K562 (cell line): ENCODE data around the gene TTLL12. TPM values are rescaled to one million over a fixed set of nuclear protein-coding genes. Genes with fewer than 3 reads are reported as not detected.
A peak's percentile ranks its signal among the peaks of the same experiment; 100 is the strongest.

Experiments used
- ATAC-seq: fragments of 200-7000 bp; cut with Tn5 transposase; 3 replicates; pipeline ENCODE4 v1.9.1; 2020; ENCODE audit warnings: moderate library complexity
- BruUV-seq: library from RNA; stranded (reverse); fragments of 400-500 nt; replicated peaks from 2 replicates; lab custom pipeline; 2021; lab: Mats Ljungman, UMichigan
- CTCF ChIA-PET: fragments of 300-600 bp; formaldehyde crosslinking; extraction: SDS; loops from one replicate; lab custom pipeline; 2021; ENCODE audit warnings: low intra/inter-chr PET ratio; lab: Yijun Ruan, JAX
- POLR2A ChIA-PET: fragments of 300-600, 350-650 bp; sonication (Branson Sonifier 250); formaldehyde crosslinking; extraction: SDS; loops from one replicate; lab custom pipeline; 2021; ENCODE audit warnings: antibody characterized with exemption, inconsistent platforms; lab: Yijun Ruan, JAX
- DNase-seq, 4 experiments: peaks; one replicate each; pipeline versions ENCODE4 v3.0.0 to v3.0.0-alpha.2; 2011 to 2018; ENCODE audit warnings: low spot score in 3 of 4, mixed read lengths in 3 of 4; ENCODE audit errors: extremely low read depth in 1 of 4
- FAIRE-seq: peaks from 2 replicates; lab custom pipeline; 2011; peaks lifted over from hg19 to GRCh38; lab: Jason Lieb, UNC
- H2AFZ ChIP-seq: 2 replicates; pipeline ENCODE4 v1.6.0; 2011; ENCODE audit warnings: low read depth, low read length, control low read depth, inconsistent platforms
- H3K27ac ChIP-seq: fragments of 200-600 bp; 3 replicates; pipeline ENCODE4 v1.8.0; 2011; ENCODE audit warnings: low read depth, mild to moderate bottlenecking, control low read depth, inconsistent platforms, low read length, moderate library complexity, mixed read lengths; ENCODE audit errors: extremely low read depth
- H3K27me3 ChIP-seq, 2 experiments: fragments of 300-600 bp in 1 of 2; 2 replicates in 1 of 2; 3 replicates in 1 of 2; pipeline versions ENCODE4 v1.6.0 to v1.8.0; 2011; ENCODE audit warnings: inconsistent platforms in 2 of 2, low read length in 2 of 2, mild to moderate bottlenecking in 1 of 2, mixed read lengths in 1 of 2, moderate library complexity in 1 of 2; ENCODE audit not compliant: control insufficient read depth in 2 of 2, insufficient read depth in 2 of 2
- H3K36me3 ChIP-seq: fragments of 300-600 bp; 3 replicates; pipeline ENCODE4 v1.8.0; 2011; ENCODE audit warnings: mild to moderate bottlenecking, low read length, inconsistent platforms; ENCODE audit not compliant: control insufficient read depth, insufficient read depth
- H3K4me1 ChIP-seq, 2 experiments: fragments of 200-600 bp in 1 of 2; replicated peaks in 1 of 2; 2 replicates in 1 of 2; 3 replicates in 1 of 2; pipeline versions ENCODE4 v1.5.1 to v1.8.0; 2011; ENCODE audit warnings: inconsistent platforms in 2 of 2, low read length in 2 of 2, mild to moderate bottlenecking in 1 of 2, mixed read lengths in 1 of 2, moderate library complexity in 1 of 2; ENCODE audit not compliant: control insufficient read depth in 2 of 2, insufficient read depth in 2 of 2
- H3K4me2 ChIP-seq: 2 replicates; pipeline ENCODE4 v1.6.1; 2011; ENCODE audit warnings: low read length, control low read depth, inconsistent platforms, mixed read lengths; ENCODE audit not compliant: insufficient read depth
- H3K4me3 ChIP-seq: fragments of 200-600 bp; sonication (generic), shearing (Covaris generic); 2 replicates; pipeline ENCODE4 v1.5.1; 2016; ENCODE audit warnings: control low read depth, inconsistent platforms
- H3K79me2 ChIP-seq: fragments of 200-600 bp; 3 replicates; pipeline ENCODE4 v1.8.0; 2011; ENCODE audit warnings: low read length, inconsistent platforms; ENCODE audit not compliant: control insufficient read depth, insufficient read depth
- H3K9ac ChIP-seq, 2 experiments: 2 replicates each; pipeline versions ENCODE4 v1.6.0 to v1.6.1; 2011; ENCODE audit warnings: low read depth in 2 of 2, low read length in 2 of 2, control low read depth in 1 of 2, inconsistent platforms in 1 of 2, mild to moderate bottlenecking in 1 of 2, mixed read lengths in 1 of 2; ENCODE audit not compliant: insufficient read depth in 1 of 2
- H3K9me1 ChIP-seq: one replicate; pipeline ENCODE4 v1.6.0; 2011; ENCODE audit warnings: inconsistent platforms, mild to moderate bottlenecking, low read length, moderate library complexity; ENCODE audit not compliant: control insufficient read depth, insufficient read depth
- H3K9me3 ChIP-seq: replicated peaks from 2 replicates; pipeline ENCODE4 v1.5.1; 2011; ENCODE audit warnings: low read depth, low read length, inconsistent platforms; ENCODE audit not compliant: control insufficient read depth, insufficient read depth
- H4K20me1 ChIP-seq: replicated peaks from 2 replicates; pipeline ENCODE4 v1.6.1; 2011; ENCODE audit warnings: low read length, inconsistent platforms, mixed read lengths; ENCODE audit not compliant: control insufficient read depth, insufficient read depth
- CHD1 ChIP-seq: fragments of 200-600 bp; sonication (generic); IDR thresholded peaks from one replicate; pipeline ENCODE4 v1.6.1; 2012; ENCODE audit warnings: mild to moderate bottlenecking, moderate library complexity, low read length, inconsistent platforms
- MAFF ChIP-seq: IDR thresholded peaks from 2 replicates; pipeline ENCODE4 v1.6.1; 2012; ENCODE audit warnings: low read length, improper control_type of control experiment
- RCOR1 ChIP-seq, 2 experiments: IDR thresholded peaks; 2 replicates each; pipeline ENCODE4 v1.6.1; 2012; ENCODE audit warnings: low read depth in 2 of 2, low read length in 2 of 2, borderline replicate concordance in 1 of 2, improper control_type of control experiment in 1 of 2
- WGBS: fragments of 100-300 bp; shearing (Covaris generic); methylation state at CpG from one replicate; pipeline ENCODE4 v1.1.6; 2016; ENCODE audit warnings: low coverage, mixed read lengths; ENCODE audit not compliant: insufficient coverage; ENCODE audit errors: missing lambda C conversion rate; 5-methylcytosine and 5-hydroxymethylcytosine counted together
- in situ Hi-C: fragments of 300-500 bp; cut with MboI; formaldehyde crosslinking; loops from 4 replicates; pipeline ENCODE4 v1.15.0; 2018; ENCODE audit warnings: inconsistent platforms, mixed read lengths
- intact Hi-C: fragments of 100-400 bp; cut with micrococcal nuclease; formaldehyde crosslinking; loops from 2 replicates; pipeline ENCODE4 v1.14.2; 2022
- polyA plus RNA-seq, 8 experiments: library from polyadenylated mRNA; depleted of rRNA in 4 of 8; stranded (reverse) in 5 of 8; unstranded in 3 of 8; fragments of >200 nt; fragmentation: Nextera tagmentation in 2 of 8; fragmentation: Illumina TruSeq in 1 of 8; extraction: Ambion mirVana in 2 of 8; extraction: Trizol in 1 of 8; gene quantifications; 2 replicates each; pipeline versions ENCODE4 v1.2.1 to v1.2.3, GENCODE V29; 2011 to 2014; ENCODE audit warnings: inconsistent platforms in 1 of 8, missing spikeins in 1 of 8
- total RNA-seq, 7 experiments: library from RNA; depleted of rRNA in 6 of 7; stranded (reverse); fragments of >200 nt in 6 of 7; fragmentation: Illumina TruSeq in 2 of 7; extraction: Trizol in 2 of 7; gene quantifications; 2 replicates each; pipeline versions ENCODE4 v1.2.1 to v1.2.3, GENCODE V29; 2011 to 2021; ENCODE audit warnings: low replicate concordance in 1 of 7
- TF ChIP-seq, protein P1 (sequence below): fragments of 200-800 bp; sonication (Bioruptor generic); IDR thresholded peaks from 2 replicates; pipeline ENCODE4 v1.6.1; 2017; ENCODE audit warnings: missing genetic modification characterization, missing compliant biosample characterization

The TTLL12 gene
- total and polyA plus RNA-seq, 9 of the 15 experiments (the other 6 are each of a cell fraction or from before 2014, with no cell fraction given), result 1.3 to 128 (median 43.0) TPM

DNA sequence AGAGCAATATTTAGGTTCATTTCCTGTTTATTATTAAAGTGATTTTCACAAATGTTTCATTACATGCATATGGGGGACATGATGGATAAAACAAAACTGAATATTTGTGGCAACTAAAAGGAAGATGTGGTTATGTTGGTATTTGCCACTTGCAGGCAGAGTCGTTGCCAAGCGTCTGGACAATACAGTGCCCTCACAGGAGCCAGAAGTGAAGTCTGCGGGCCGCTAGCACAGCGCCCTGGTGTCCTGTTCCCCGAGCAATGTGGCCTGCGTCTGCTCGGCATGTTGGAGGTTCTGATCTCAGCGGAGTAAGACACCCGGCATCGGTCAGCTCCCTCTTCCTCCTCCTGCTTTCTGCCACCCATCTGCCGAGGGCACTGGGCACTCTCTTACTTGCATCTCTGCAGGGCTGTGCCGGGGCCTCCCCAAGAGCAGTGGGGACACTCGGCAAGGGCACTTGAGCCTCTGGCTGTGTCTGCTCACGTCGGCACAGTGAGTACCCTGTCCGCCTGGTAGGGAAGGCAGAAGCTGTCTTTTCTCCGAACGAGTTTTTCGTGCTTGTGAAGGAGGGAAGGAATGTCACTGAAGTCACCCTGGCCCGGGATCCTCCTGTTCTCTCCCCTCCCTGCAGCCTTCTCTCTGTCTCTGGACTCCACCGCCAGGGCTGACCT, 10.5 kb upstream of the TTLL12 start:
- ATAC-seq (no peak), FAIRE-seq (no peak), DNase-seq (no peak)
- ChIA-PET CTCF (no interaction called here), POLR2A (interaction anchor here (0.6 to 0.8 kb wide), 4 partner anchors 10 to 197 kb away, joined by 3 to 4 read pairs (median 3); no protein-coding TSS in a partner anchor)
- H3K4me2 ChIP-seq, result no peak overlapping the region
- H3K79me2 ChIP-seq, result no peaks in the 10 kb centered on the region
- intact Hi-C loops, result no loop called here
- no peak overlapping the region for H3K4me3 ChIP-seq
- H2AFZ ChIP-seq, result peak overlapping the region; percentile 68
- H3K27me3 ChIP-seq, result peaks cover 0 to 11% of the 10 kb centered on the region in 2 experiments; a peak in 2 of 5 replicates
- peaks cover 0 to 3% of the 10 kb centered on the region in 2 experiments; a peak in 1 of 5 replicates for H3K4me1 ChIP-seq
- no TSS peak for BruUV-seq
- peak overlapping the region in 1 of 2 experiments; percentile 10; a peak in 1 of 4 replicates for H3K9ac ChIP-seq
- H3K9me1 ChIP-seq, result no peaks in the 10 kb centered on the region
- no peaks in the 10 kb centered on the region for H3K9me3 ChIP-seq
- no peaks in the 10 kb centered on the region for H4K20me1 ChIP-seq
- no peak for TF ChIP-seq CHD1
- no peak for TF ChIP-seq RCOR1 (IDR thresholded peaks at IDR 0.05; ENCODE audit: borderline replicate concordance in 1 of 2, low read depth in 2 of 2, low read length in 2 of 2)
- TF ChIP-seq MAFF, result no peak
- TF ChIP-seq, protein P1, sequence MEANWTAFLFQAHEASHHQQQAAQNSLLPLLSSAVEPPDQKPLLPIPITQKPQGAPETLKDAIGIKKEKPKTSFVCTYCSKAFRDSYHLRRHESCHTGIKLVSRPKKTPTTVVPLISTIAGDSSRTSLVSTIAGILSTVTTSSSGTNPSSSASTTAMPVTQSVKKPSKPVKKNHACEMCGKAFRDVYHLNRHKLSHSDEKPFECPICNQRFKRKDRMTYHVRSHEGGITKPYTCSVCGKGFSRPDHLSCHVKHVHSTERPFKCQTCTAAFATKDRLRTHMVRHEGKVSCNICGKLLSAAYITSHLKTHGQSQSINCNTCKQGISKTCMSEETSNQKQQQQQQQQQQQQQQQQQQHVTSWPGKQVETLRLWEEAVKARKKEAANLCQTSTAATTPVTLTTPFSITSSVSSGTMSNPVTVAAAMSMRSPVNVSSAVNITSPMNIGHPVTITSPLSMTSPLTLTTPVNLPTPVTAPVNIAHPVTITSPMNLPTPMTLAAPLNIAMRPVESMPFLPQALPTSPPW, result no peak
- no peak overlapping the region for H3K27ac ChIP-seq
- WGBS, result 38% methylated on average over 15 of the region's 22 CpGs
- H3K36me3 ChIP-seq, result no peaks in the 10 kb centered on the region
- in situ Hi-C loops, result no loop called here
